ENCODE results near the gene CAMSAP3. TPM values are rescaled to one million over a fixed set of nuclear protein-coding genes. Genes with fewer than 3 reads are reported as not detected.
"Not testable (repeated sequence)": the region's sequence is repeated elsewhere in the genome, so short reads cannot be mapped to it uniquely, and the experiment has no call there.

CAMSAP3 gene
- total RNA-seq, 2 donors from 2014 or later = 21.8 to 32.3 TPM

GRCh38 chr19:7642295-7643030 lies 46.8 kb downstream of the CAMSAP3 start:
- TF ChIP-seq POLR2A (IDR thresholded peaks at IDR 0.05) (no peak), CTCF (IDR thresholded peaks at IDR 0.05) (no peak)
- Histone ChIP-seq H3K27ac (no peak overlapping the region), H3K9me3 (no peaks in the 10 kb centered on the region), H3K27me3 (no peaks in the 10 kb centered on the region), H3K4me3 (no peak overlapping the region), H3K36me3 (replicated peaks in 1 of 2; ENCODE audit: insufficient read depth in 1 of 2, low read depth in 2 of 2) (peaks cover 0 to 2% of the 10 kb centered on the region in 2 donors), H3K4me1 (peaks cover 18% of the 10 kb centered on the region)
- peak in 1 of 4 donors; percentile 11 for DNase-seq
- intact Hi-C loops (cut with DNase I) = no loop called here
- 81 to 93% methylated on average over 17 to 19 of the region's 27 CpGs for WGBS, 2 donors
- ATAC-seq = no peak

- no peak overlapping the region for H3K27ac ChIP-seq
- H3K4me3 ChIP-seq = no peak overlapping the region
- no peaks in the 10 kb centered on the region for H3K9me3 ChIP-seq
- no peaks in the 10 kb centered on the region for H3K27me3 ChIP-seq
- 90 to 94% methylated on average over 7 to 8 of the region's 8 CpGs for WGBS, 2 donors
- peaks cover 0 to 2% of the 10 kb centered on the region in 2 donors for H3K36me3 ChIP-seq (replicated peaks in 1 of 2; ENCODE audit: insufficient read depth in 1 of 2, low read depth in 2 of 2)
- DNase-seq (no peak), ATAC-seq (no peak)
- TF ChIP-seq POLR2A (IDR thresholded peaks at IDR 0.05) (no peak), CTCF (IDR thresholded peaks at IDR 0.05) (no peak)
- peaks cover 13% of the 10 kb centered on the region for H3K4me1 ChIP-seq
- intact Hi-C loops (cut with DNase I) = no loop called here
These were observed 47.4 kb downstream of the CAMSAP3 start for GRCh38 chr19:7643031-7643415.

GRCh38 chr19:7643629-7644549 lies 48.2 kb downstream of the CAMSAP3 start:
- WGBS, 2 donors = 54 to 70% methylated on average over 9 to 10 of the region's 10 CpGs
- H3K9me3 ChIP-seq; H3K36me3 ChIP-seq (replicated peaks in 1 of 2; ENCODE audit: insufficient read depth in 1 of 2, low read depth in 2 of 2); ATAC-seq; H3K4me1 ChIP-seq; H3K4me3 ChIP-seq; intact Hi-C loops (cut with DNase I); H3K27me3 ChIP-seq; H3K27ac ChIP-seq: not testable (repeated sequence)
- peak; percentile 30 to 49 (median 41) for DNase-seq

- intact Hi-C loops (cut with DNase I) = no loop called here
- TF ChIP-seq POLR2A (IDR thresholded peaks at IDR 0.05) (no peak), CTCF (IDR thresholded peaks at IDR 0.05) (no peak)
- Histone ChIP-seq H3K4me1 (peaks cover 10% of the 10 kb centered on the region), H3K36me3 (replicated peaks in 1 of 2; ENCODE audit: insufficient read depth in 1 of 2, low read depth in 2 of 2) (peaks cover 0 to 2% of the 10 kb centered on the region in 2 donors), H3K27ac (no peak overlapping the region), H3K27me3 (no peaks in the 10 kb centered on the region), H3K9me3 (no peaks in the 10 kb centered on the region), H3K4me3 (no peak overlapping the region)
- ATAC-seq (no peak), DNase-seq (no peak)
- 92% methylated on average over 20 of the region's 20 CpGs; no CpG with 5 or more reads in 1 of the 2 donors for WGBS, 2 donors
These were observed 48.9 kb downstream of the CAMSAP3 start for GRCh38 chr19:7644550-7644877.

GRCh38 chr19:7645163-7645562 lies 49.5 kb downstream of the CAMSAP3 start:
- no peak for DNase-seq
- ATAC-seq = no peak

More at GRCh38 chr19:7645163-7645562, 49.5 kb downstream of the CAMSAP3 start:
- intact Hi-C loops (cut with DNase I) = no loop called here
- WGBS, 2 donors = 75 to 96% methylated on average over 4 to 14 of the region's 14 CpGs
- no peaks in the 10 kb centered on the region for H3K36me3 ChIP-seq (replicated peaks in 1 of 2; ENCODE audit: insufficient read depth in 1 of 2, low read depth in 2 of 2)
- no peaks in the 10 kb centered on the region for H3K9me3 ChIP-seq
- no peak overlapping the region for H3K4me3 ChIP-seq
- H3K4me1 ChIP-seq = peaks cover 11% of the 10 kb centered on the region
- no peak overlapping the region for H3K27ac ChIP-seq
- H3K27me3 ChIP-seq = no peaks in the 10 kb centered on the region
- TF ChIP-seq POLR2A (IDR thresholded peaks at IDR 0.05) = no peak
- no peak for TF ChIP-seq CTCF (IDR thresholded peaks at IDR 0.05)

All from body of pancreas (tissue), 4 donors.